GM12874 (cell line): ENCODE data around the gene PSMB11.

Experiments used
- CTCF ChIP-seq: IDR thresholded peaks from 2 replicates; pipeline ENCODE4 v1.5.1; 2011; ENCODE audit warnings: low read depth, mild to moderate bottlenecking, control low read depth, low read length, moderate library complexity; ENCODE audit not compliant: insufficient read depth

Gene PSMB11

DNA sequence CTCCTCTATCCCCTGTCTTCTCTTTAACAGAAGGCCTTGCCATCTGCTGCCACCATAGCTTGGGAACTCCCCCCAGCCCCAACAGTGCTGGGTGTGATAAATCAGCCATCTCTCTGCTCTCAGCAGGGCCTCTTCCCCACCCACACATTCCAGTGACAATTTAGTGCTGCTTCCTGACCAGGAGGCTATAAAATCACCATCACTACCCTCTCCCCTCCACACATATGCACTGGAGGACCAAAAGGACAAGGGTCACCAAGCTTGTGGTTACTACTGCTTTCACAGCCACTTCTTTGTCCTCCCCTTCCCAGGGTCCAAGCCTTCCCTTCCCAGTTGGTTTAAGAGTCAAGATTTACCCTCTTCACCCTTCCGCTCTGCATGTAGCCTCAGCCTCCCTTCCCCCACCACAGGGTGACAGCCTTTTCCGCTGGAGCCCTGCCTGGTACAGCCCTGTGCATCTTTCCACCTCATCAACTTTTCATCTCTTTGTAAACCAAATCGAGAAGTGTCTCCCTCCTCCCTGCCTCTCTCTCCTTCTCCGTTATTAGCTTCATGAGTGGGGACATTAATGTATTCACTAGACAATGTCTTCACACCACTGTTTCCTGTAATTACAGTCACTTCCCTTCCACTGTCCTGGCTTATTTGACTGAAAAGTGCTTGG, 16.7 kb upstream of the PSMB11 start:
- TF ChIP-seq CTCF, result no peak

GRCh38 chr14:23028799-23029198, 13.2 kb upstream of the PSMB11 start:
- TF ChIP-seq CTCF, result no peak

DNA sequence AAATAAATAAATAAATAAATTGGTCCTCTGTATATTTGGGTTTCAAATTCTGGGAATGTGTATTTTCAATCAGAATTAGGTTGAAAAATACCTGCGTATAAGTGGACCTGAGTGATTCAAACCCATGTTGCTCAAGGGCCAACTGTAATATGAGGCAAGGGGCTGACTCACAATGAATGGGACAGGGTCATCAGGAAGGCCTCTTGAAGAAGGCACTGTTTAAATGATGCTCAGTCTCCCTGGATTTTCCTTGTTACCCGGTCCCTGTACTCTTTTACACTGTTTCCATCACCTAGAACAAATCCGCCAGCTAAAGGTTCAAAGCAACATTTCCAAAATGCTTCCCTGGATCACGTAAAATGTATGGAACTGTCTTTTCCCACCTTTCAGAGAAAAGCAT, 11.1 kb upstream of the PSMB11 start:
- no peak for TF ChIP-seq CTCF

DNA sequence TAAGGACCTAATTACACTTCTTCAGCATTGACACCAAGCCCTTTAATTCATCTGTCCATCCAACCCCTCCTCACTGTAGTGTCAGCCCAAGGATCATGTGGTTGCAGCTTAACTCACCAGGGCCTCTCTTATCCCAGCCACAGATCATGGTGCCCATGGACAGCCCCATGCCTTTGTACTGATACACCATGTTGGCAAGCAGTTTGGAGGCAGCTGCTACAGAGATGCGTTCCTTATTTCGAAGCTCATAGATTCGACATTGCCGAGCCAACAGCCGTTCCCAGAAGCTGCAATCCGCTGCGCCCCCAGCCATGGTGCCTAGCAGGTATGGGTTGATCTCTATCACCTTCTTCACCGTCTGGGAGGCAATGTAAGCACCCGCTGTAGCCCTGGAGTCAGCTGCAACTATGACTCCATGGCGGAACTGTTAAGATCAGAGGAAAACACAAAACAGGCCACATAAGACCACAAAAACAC, 8.7 kb upstream of the PSMB11 start:
- no peak for TF ChIP-seq CTCF

- TF ChIP-seq CTCF, result no peak
These were observed 8.1 kb upstream of the PSMB11 start for GRCh38 chr14:23033801-23034497.

- no peak for TF ChIP-seq CTCF
These were observed 7.3 kb upstream of the PSMB11 start, which contains the start of gene PSMB5 for GRCh38 chr14:23034498-23035302. PSMB5 (minus strand) TSS chr14:23034900; CDS start chr14:23034881, 19 bp downstream.
